ENCODE data around the gene ROBO1.

The ROBO1 gene

GRCh38 chr3:79286882-79287281, 480.9 kb downstream of the ROBO1 start:
- no peak overlapping the region for H3K4me3 ChIP-seq (ENCODE audit: low read length)
- no peak overlapping the region for H3K27ac ChIP-seq (ENCODE audit: low read length)
- no peaks in the 10 kb centered on the region for H3K9me3 ChIP-seq (ENCODE audit: insufficient read depth, low read depth, low read length)
- H3K4me1 ChIP-seq (ENCODE audit: insufficient read depth, low read length) = no peaks in the 10 kb centered on the region
- H3K27me3 ChIP-seq (ENCODE audit: insufficient read depth, low read length) = no peaks in the 10 kb centered on the region
- no peaks in the 10 kb centered on the region for H3K36me3 ChIP-seq (ENCODE audit: insufficient read depth, low read depth, low read length)
- no peak overlapping the region for H3K9ac ChIP-seq (ENCODE audit: low read depth, low read length)

GRCh38 chr3:79285871-79286270, 481.9 kb downstream of the ROBO1 start:
- Histone ChIP-seq H3K4me1 (ENCODE audit: insufficient read depth, low read length) (no peaks in the 10 kb centered on the region), H3K9ac (ENCODE audit: low read depth, low read length) (no peak overlapping the region), H3K4me3 (ENCODE audit: low read length) (no peak overlapping the region), H3K27ac (ENCODE audit: low read length) (no peak overlapping the region), H3K36me3 (ENCODE audit: insufficient read depth, low read depth, low read length) (no peaks in the 10 kb centered on the region), H3K27me3 (ENCODE audit: insufficient read depth, low read length) (no peaks in the 10 kb centered on the region), H3K9me3 (ENCODE audit: insufficient read depth, low read depth, low read length) (no peaks in the 10 kb centered on the region)

GRCh38 chr3:79285380-79285779, 482.4 kb downstream of the ROBO1 start:
- H3K9ac ChIP-seq (ENCODE audit: low read depth, low read length) = no peak overlapping the region
- H3K4me1 ChIP-seq (ENCODE audit: insufficient read depth, low read length) = no peaks in the 10 kb centered on the region
- no peak overlapping the region for H3K4me3 ChIP-seq (ENCODE audit: low read length)
- H3K36me3 ChIP-seq (ENCODE audit: insufficient read depth, low read depth, low read length) = no peaks in the 10 kb centered on the region
- H3K27ac ChIP-seq (ENCODE audit: low read length) = no peak overlapping the region
- H3K9me3 ChIP-seq (ENCODE audit: insufficient read depth, low read depth, low read length) = no peaks in the 10 kb centered on the region
- no peaks in the 10 kb centered on the region for H3K27me3 ChIP-seq (ENCODE audit: insufficient read depth, low read length)

GRCh38 chr3:79284781-79285180, 483.0 kb downstream of the ROBO1 start:
- Histone ChIP-seq H3K9ac (ENCODE audit: low read depth, low read length) (no peak overlapping the region), H3K27me3 (ENCODE audit: insufficient read depth, low read length) (no peaks in the 10 kb centered on the region), H3K4me1 (ENCODE audit: insufficient read depth, low read length) (no peaks in the 10 kb centered on the region), H3K27ac (ENCODE audit: low read length) (no peak overlapping the region), H3K9me3 (ENCODE audit: insufficient read depth, low read depth, low read length) (no peaks in the 10 kb centered on the region), H3K4me3 (ENCODE audit: low read length) (no peak overlapping the region), H3K36me3 (ENCODE audit: insufficient read depth, low read depth, low read length) (no peaks in the 10 kb centered on the region)

GRCh38 chr3:79278681-79279080, 489.1 kb downstream of the ROBO1 start:
- H3K9me3 ChIP-seq (ENCODE audit: insufficient read depth, low read depth, low read length) = no peaks in the 10 kb centered on the region
- H3K9ac ChIP-seq (ENCODE audit: low read depth, low read length) = no peak overlapping the region
- H3K4me1 ChIP-seq (ENCODE audit: insufficient read depth, low read length) = no peaks in the 10 kb centered on the region
- no peak overlapping the region for H3K4me3 ChIP-seq (ENCODE audit: low read length)
- no peaks in the 10 kb centered on the region for H3K36me3 ChIP-seq (ENCODE audit: insufficient read depth, low read depth, low read length)
- H3K27me3 ChIP-seq (ENCODE audit: insufficient read depth, low read length) = no peaks in the 10 kb centered on the region
- H3K27ac ChIP-seq (ENCODE audit: low read length) = no peak overlapping the region

- Histone ChIP-seq H3K27ac (ENCODE audit: low read length) (no peak overlapping the region), H3K36me3 (ENCODE audit: insufficient read depth, low read depth, low read length) (no peaks in the 10 kb centered on the region), H3K4me3 (ENCODE audit: low read length) (no peak overlapping the region), H3K9ac (ENCODE audit: low read depth, low read length) (no peak overlapping the region), H3K9me3 (ENCODE audit: insufficient read depth, low read depth, low read length) (no peaks in the 10 kb centered on the region), H3K4me1 (ENCODE audit: insufficient read depth, low read length) (peaks cover 7% of the 10 kb centered on the region), H3K27me3 (ENCODE audit: insufficient read depth, low read length) (no peaks in the 10 kb centered on the region)
Observed at GRCh38 chr3:79268422-79268821, 499.4 kb downstream of the ROBO1 start.

- H3K4me3 ChIP-seq (ENCODE audit: low read length) = no peak overlapping the region
- no peaks in the 10 kb centered on the region for H3K27me3 ChIP-seq (ENCODE audit: insufficient read depth, low read length)
- no peak overlapping the region for H3K27ac ChIP-seq (ENCODE audit: low read length)
- no peaks in the 10 kb centered on the region for H3K9me3 ChIP-seq (ENCODE audit: insufficient read depth, low read depth, low read length)
- no peaks in the 10 kb centered on the region for H3K4me1 ChIP-seq (ENCODE audit: insufficient read depth, low read length)
- H3K9ac ChIP-seq (ENCODE audit: low read depth, low read length) = no peak overlapping the region
- no peaks in the 10 kb centered on the region for H3K36me3 ChIP-seq (ENCODE audit: insufficient read depth, low read depth, low read length)
Observed at GRCh38 chr3:79264892-79265291, 502.9 kb downstream of the ROBO1 start.

- Histone ChIP-seq H3K4me3 (ENCODE audit: low read length) (no peak overlapping the region), H3K4me1 (ENCODE audit: insufficient read depth, low read length) (no peaks in the 10 kb centered on the region), H3K9me3 (ENCODE audit: insufficient read depth, low read depth, low read length) (no peaks in the 10 kb centered on the region), H3K9ac (ENCODE audit: low read depth, low read length) (no peak overlapping the region), H3K36me3 (ENCODE audit: insufficient read depth, low read depth, low read length) (no peaks in the 10 kb centered on the region), H3K27me3 (ENCODE audit: insufficient read depth, low read length) (no peaks in the 10 kb centered on the region), H3K27ac (ENCODE audit: low read length) (no peak overlapping the region)
Observed at GRCh38 chr3:79263423-79263822, 504.4 kb downstream of the ROBO1 start.

- H3K9me3 ChIP-seq (ENCODE audit: insufficient read depth, low read depth, low read length) = no peaks in the 10 kb centered on the region
- H3K36me3 ChIP-seq (ENCODE audit: insufficient read depth, low read depth, low read length) = no peaks in the 10 kb centered on the region
- H3K4me3 ChIP-seq (ENCODE audit: low read length) = no peak overlapping the region
- no peak overlapping the region for H3K9ac ChIP-seq (ENCODE audit: low read depth, low read length)
- no peaks in the 10 kb centered on the region for H3K4me1 ChIP-seq (ENCODE audit: insufficient read depth, low read length)
- no peak overlapping the region for H3K27ac ChIP-seq (ENCODE audit: low read length)
- no peaks in the 10 kb centered on the region for H3K27me3 ChIP-seq (ENCODE audit: insufficient read depth, low read length)
Observed at GRCh38 chr3:79258479-79258878, 509.3 kb downstream of the ROBO1 start.

- Histone ChIP-seq H3K9ac (ENCODE audit: low read depth, low read length) (no peak overlapping the region), H3K27me3 (ENCODE audit: insufficient read depth, low read length) (no peaks in the 10 kb centered on the region), H3K4me1 (ENCODE audit: insufficient read depth, low read length) (no peaks in the 10 kb centered on the region), H3K27ac (ENCODE audit: low read length) (no peak overlapping the region), H3K9me3 (ENCODE audit: insufficient read depth, low read depth, low read length) (no peaks in the 10 kb centered on the region), H3K4me3 (ENCODE audit: low read length) (no peak overlapping the region), H3K36me3 (ENCODE audit: insufficient read depth, low read depth, low read length) (no peaks in the 10 kb centered on the region)
Observed at GRCh38 chr3:79257791-79258190, 510.0 kb downstream of the ROBO1 start.

GRCh38 chr3:79255702-79256101, 512.1 kb downstream of the ROBO1 start:
- Histone ChIP-seq H3K4me3 (ENCODE audit: low read length) (no peak overlapping the region), H3K27ac (ENCODE audit: low read length) (no peak overlapping the region), H3K27me3 (ENCODE audit: insufficient read depth, low read length) (no peaks in the 10 kb centered on the region), H3K4me1 (ENCODE audit: insufficient read depth, low read length) (no peaks in the 10 kb centered on the region), H3K9ac (ENCODE audit: low read depth, low read length) (no peak overlapping the region), H3K9me3 (ENCODE audit: insufficient read depth, low read depth, low read length) (no peaks in the 10 kb centered on the region), H3K36me3 (ENCODE audit: insufficient read depth, low read depth, low read length) (no peaks in the 10 kb centered on the region)

GRCh38 chr3:79255292-79255691, 512.5 kb downstream of the ROBO1 start:
- Histone ChIP-seq H3K27me3 (ENCODE audit: insufficient read depth, low read length) (no peaks in the 10 kb centered on the region), H3K4me3 (ENCODE audit: low read length) (no peak overlapping the region), H3K9ac (ENCODE audit: low read depth, low read length) (no peak overlapping the region), H3K4me1 (ENCODE audit: insufficient read depth, low read length) (no peaks in the 10 kb centered on the region), H3K27ac (ENCODE audit: low read length) (no peak overlapping the region), H3K36me3 (ENCODE audit: insufficient read depth, low read depth, low read length) (no peaks in the 10 kb centered on the region), H3K9me3 (ENCODE audit: insufficient read depth, low read depth, low read length) (no peaks in the 10 kb centered on the region)

GRCh38 chr3:79253704-79254103, 514.1 kb downstream of the ROBO1 start:
- Histone ChIP-seq H3K9ac (ENCODE audit: low read depth, low read length) (no peak overlapping the region), H3K27ac (ENCODE audit: low read length) (no peak overlapping the region), H3K4me3 (ENCODE audit: low read length) (no peak overlapping the region), H3K9me3 (ENCODE audit: insufficient read depth, low read depth, low read length) (no peaks in the 10 kb centered on the region), H3K27me3 (ENCODE audit: insufficient read depth, low read length) (no peaks in the 10 kb centered on the region), H3K36me3 (ENCODE audit: insufficient read depth, low read depth, low read length) (no peaks in the 10 kb centered on the region), H3K4me1 (ENCODE audit: insufficient read depth, low read length) (no peaks in the 10 kb centered on the region)
